Ectodermal cell (in vitro differentiated cells): ENCODE results near the gene PRSS35. TPM values are rescaled to one million over a fixed set of nuclear protein-coding genes. Genes with fewer than 3 reads are reported as not detected.

Experiments used
- H3K27ac ChIP-seq: 2 replicates; pipeline ENCODE4 v1.7.0; 2013; ENCODE audit warnings: mild to moderate bottlenecking, low read depth, low read length; ENCODE audit not compliant: insufficient read depth, poor library complexity, severe bottlenecking
- H3K27me3 ChIP-seq: 2 replicates; pipeline ENCODE4 v1.7.0; 2013; ENCODE audit warnings: mild to moderate bottlenecking, low read length; ENCODE audit not compliant: insufficient read depth, control insufficient read depth, poor library complexity, severe bottlenecking
- H3K36me3 ChIP-seq: one replicate; pipeline ENCODE4 v1.7.0; 2013; ENCODE audit warnings: low read length; ENCODE audit not compliant: control insufficient read depth, insufficient read depth
- H3K4me1 ChIP-seq: one replicate; pipeline ENCODE4 v1.7.0; 2013; ENCODE audit warnings: low read length; ENCODE audit not compliant: control insufficient read depth, insufficient read depth
- H3K4me3 ChIP-seq: 2 replicates; pipeline ENCODE4 v1.7.0; 2013; ENCODE audit warnings: low read depth, low read length, control low read depth; ENCODE audit not compliant: insufficient read depth
- H3K9me3 ChIP-seq: 2 replicates; pipeline ENCODE4 v1.7.0; 2013; ENCODE audit warnings: mild to moderate bottlenecking, low read length, moderate library complexity; ENCODE audit not compliant: control insufficient read depth
- WGBS, 2 experiments: methylation state at CpG; one replicate each; pipeline ENCODE4 v1.1.7; 2013; ENCODE audit warnings: missing lambda C conversion rate in 2 of 2; 5-methylcytosine and 5-hydroxymethylcytosine counted together
- polyA plus RNA-seq, 4 experiments: library from polyadenylated mRNA; stranded (reverse); fragments of 50-300 nt; gene quantifications; one replicate each; pipeline ENCODE4 v1.2.3, GENCODE V29; 2013

Gene PRSS35, protein sequence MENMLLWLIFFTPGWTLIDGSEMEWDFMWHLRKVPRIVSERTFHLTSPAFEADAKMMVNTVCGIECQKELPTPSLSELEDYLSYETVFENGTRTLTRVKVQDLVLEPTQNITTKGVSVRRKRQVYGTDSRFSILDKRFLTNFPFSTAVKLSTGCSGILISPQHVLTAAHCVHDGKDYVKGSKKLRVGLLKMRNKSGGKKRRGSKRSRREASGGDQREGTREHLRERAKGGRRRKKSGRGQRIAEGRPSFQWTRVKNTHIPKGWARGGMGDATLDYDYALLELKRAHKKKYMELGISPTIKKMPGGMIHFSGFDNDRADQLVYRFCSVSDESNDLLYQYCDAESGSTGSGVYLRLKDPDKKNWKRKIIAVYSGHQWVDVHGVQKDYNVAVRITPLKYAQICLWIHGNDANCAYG
- polyA plus RNA-seq (2013, experiment 1 of 4), result 6.3 TPM
- polyA plus RNA-seq (2013, experiment 2 of 4), result 6.0 TPM
- 5.7 TPM for polyA plus RNA-seq (2013, experiment 3 of 4)
- polyA plus RNA-seq (2013, experiment 4 of 4), result 5.8 TPM

- peaks cover 8% of the 10 kb centered on the region for H3K4me1 ChIP-seq
- WGBS, 2 experiments, result 1% methylated on average over 38 of the region's 38 CpGs
- no peak within 1 kb of the TSS for H3K27ac ChIP-seq
- H3K36me3 ChIP-seq, result no peaks in the 10 kb centered on the region
- peak within 1 kb of the TSS; percentile 59 for H3K4me3 ChIP-seq
- H3K9me3 ChIP-seq, result no peaks in the 10 kb centered on the region
- H3K27me3 ChIP-seq, result peaks cover 7% of the 10 kb centered on the region
Observed at GRCh38 chr6:83511901-83512681, at the start of gene PRSS35. TSS of gene PRSS35 (plus strand) at chr6:83512534. CDS start at chr6:83523442, 10,908 bp downstream.

GRCh38 chr6:83463886-83464285 lies 48.4 kb upstream of the PRSS35 start:
- no peaks in the 10 kb centered on the region for H3K4me1 ChIP-seq
- no peaks in the 10 kb centered on the region for H3K9me3 ChIP-seq
- H3K36me3 ChIP-seq, result no peaks in the 10 kb centered on the region
- H3K27ac ChIP-seq, result no peak overlapping the region
- H3K4me3 ChIP-seq, result no peak overlapping the region
- no peaks in the 10 kb centered on the region for H3K27me3 ChIP-seq
- 90 to 91% methylated on average over 2 of the region's 2 CpGs for WGBS, 2 experiments

DNA sequence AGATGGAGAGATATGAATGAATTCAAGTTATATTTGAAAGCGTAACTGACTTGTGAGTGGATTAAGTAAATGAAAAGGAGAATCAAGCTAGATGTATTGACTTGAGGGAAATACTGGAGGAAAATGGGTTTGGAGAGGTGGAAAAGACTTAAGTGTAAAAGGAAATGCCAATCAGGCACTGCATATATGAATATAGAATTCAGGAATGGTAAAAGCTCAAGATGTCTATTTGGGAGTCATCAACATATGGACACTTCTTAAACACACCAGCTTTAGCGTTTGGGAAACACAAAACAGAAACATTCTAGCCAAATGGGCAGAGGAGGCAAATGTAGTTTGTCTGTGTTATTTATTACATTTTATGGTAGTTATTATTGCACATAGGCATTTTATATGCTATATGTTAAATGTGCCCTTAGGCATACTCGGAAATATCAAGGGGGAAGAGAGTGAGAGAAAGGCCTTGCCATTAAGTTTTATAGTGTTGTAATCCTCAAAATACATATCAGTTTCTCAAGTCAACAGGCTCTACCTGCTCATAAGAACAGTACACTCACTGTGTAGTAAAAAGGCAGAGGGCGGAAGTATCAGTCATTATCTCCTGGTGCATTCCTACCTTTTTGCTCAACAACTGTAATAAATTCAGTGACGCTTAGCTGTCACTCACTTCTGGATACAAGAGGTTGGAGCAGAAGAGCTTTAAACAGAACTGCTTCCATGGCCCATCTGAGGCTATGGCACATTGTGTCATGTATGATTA lies 47.8 kb upstream of the PRSS35 start:
- Histone ChIP-seq H3K27ac (no peak overlapping the region), H3K36me3 (no peaks in the 10 kb centered on the region), H3K27me3 (no peaks in the 10 kb centered on the region), H3K4me3 (no peak overlapping the region), H3K9me3 (no peaks in the 10 kb centered on the region), H3K4me1 (no peaks in the 10 kb centered on the region)
- 89 to 97% methylated on average over 4 of the region's 5 CpGs for WGBS, 2 experiments

DNA sequence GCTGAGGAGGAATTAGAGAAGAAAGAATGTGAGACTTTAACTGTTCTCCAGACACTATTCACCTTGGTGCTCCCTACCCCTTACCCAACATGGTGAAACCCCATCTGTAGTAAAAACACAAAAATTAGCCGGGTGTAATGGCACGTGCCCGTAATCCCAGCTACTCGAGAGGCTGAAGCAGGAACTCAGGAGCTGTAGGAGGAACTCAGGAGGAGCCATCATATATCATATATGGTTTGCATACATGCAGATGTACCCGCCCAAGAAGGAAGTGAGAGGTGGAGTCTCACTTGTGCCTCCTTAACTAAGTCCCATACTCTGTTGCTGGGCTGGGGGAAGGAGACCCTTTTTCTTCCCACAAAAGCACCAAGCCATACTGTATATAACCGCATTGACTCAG lies 46.0 kb upstream of the PRSS35 start:
- H3K4me3 ChIP-seq, result no peak overlapping the region

DNA sequence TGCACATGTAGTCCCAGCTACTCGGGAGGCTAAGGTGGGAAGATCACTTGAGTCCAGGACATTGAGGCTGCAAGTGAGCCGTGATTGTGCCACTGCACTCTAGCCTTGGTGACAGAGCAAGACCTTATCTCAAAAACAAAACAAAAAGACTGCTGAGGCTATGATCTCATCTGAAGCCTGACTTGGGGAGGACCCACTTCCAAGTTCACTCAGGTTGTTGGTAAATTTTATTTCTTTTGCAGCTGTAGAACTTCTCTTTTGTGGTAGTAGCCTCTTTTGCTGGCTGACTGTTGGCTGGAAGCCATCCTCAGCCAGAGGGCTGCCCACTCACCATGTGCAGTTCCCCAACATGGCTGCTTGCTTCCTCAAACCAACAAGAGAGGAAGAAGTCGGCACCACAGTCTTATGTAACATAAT lies 44.7 kb upstream of the PRSS35 start:
- no peaks in the 10 kb centered on the region for H3K36me3 ChIP-seq
- H3K27ac ChIP-seq, result no peak overlapping the region
- no peaks in the 10 kb centered on the region for H3K27me3 ChIP-seq
- no peaks in the 10 kb centered on the region for H3K9me3 ChIP-seq
- H3K4me3 ChIP-seq, result no peak overlapping the region
- 91 to 95% methylated on average over 3 of the region's 3 CpGs for WGBS, 2 experiments
- H3K4me1 ChIP-seq, result no peaks in the 10 kb centered on the region

More for the DNA sequence above, 46.0 kb upstream of the PRSS35 start:
- no peaks in the 10 kb centered on the region for H3K9me3 ChIP-seq
- 87 to 95% methylated on average over 6 of the region's 6 CpGs for WGBS, 2 experiments
- H3K4me1 ChIP-seq, result no peaks in the 10 kb centered on the region
- H3K27me3 ChIP-seq, result no peaks in the 10 kb centered on the region
- H3K27ac ChIP-seq, result no peak overlapping the region
- no peaks in the 10 kb centered on the region for H3K36me3 ChIP-seq

GRCh38 chr6:83470001-83470400 lies 42.3 kb upstream of the PRSS35 start:
- 93 to 96% methylated on average over 4 of the region's 4 CpGs for WGBS, 2 experiments
- H3K36me3 ChIP-seq, result no peaks in the 10 kb centered on the region
- H3K27ac ChIP-seq, result no peak overlapping the region
- H3K9me3 ChIP-seq, result no peaks in the 10 kb centered on the region
- H3K4me1 ChIP-seq, result no peaks in the 10 kb centered on the region
- no peaks in the 10 kb centered on the region for H3K27me3 ChIP-seq
- no peak overlapping the region for H3K4me3 ChIP-seq

- Histone ChIP-seq H3K4me1 (no peaks in the 10 kb centered on the region), H3K36me3 (no peaks in the 10 kb centered on the region), H3K4me3 (no peak overlapping the region), H3K27ac (no peak overlapping the region), H3K27me3 (no peaks in the 10 kb centered on the region), H3K9me3 (no peaks in the 10 kb centered on the region)
- 92 to 93% methylated on average over 3 of the region's 3 CpGs for WGBS, 2 experiments
Observed at GRCh38 chr6:83470587-83470986, 41.7 kb upstream of the PRSS35 start.

DNA sequence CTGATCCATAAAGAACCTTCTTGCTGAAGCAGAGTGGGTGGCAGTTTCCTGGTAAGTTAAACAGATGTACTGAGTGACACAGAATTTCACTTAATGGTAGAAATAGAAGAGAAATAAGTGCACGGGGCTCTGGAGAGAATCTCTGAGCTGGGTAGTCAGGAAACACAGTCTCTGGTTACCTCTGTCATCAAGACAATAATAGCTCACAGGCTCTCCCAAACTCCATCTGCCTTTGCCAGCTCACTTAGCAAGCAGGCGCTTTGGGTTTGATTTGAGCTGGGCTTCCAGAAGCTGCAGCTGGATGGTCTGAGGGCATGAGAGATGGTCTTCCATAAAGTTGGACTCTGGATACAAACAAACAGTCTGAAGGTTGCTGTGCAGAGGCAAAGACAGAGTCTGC lies 39.6 kb upstream of the PRSS35 start:
- Histone ChIP-seq H3K27me3 (no peaks in the 10 kb centered on the region), H3K4me3 (no peak overlapping the region), H3K36me3 (no peaks in the 10 kb centered on the region), H3K27ac (no peak overlapping the region), H3K9me3 (no peaks in the 10 kb centered on the region), H3K4me1 (no peaks in the 10 kb centered on the region)
- WGBS, 2 experiments, result 96 to 97% methylated on average over 2 of the region's 2 CpGs

DNA sequence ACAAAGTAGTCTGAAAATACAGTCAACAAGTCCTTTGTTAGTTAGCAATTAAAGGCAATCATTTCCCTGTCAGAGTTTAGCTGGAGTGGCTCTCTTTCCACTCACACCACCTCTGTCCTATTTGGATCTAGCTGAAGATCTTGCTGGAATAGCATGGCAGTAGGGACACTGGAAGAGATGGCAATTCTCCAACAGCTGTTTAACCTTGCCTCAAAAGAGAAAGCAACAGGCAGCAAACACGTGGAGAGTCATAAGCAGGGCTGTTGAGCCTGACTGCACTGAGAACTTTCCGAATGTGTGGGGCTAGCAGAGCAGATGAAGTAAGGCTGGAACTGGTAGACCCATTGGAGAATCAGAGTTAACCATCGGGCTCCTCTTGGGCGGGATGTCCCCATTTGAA lies 38.0 kb upstream of the PRSS35 start:
- Histone ChIP-seq H3K27me3 (no peaks in the 10 kb centered on the region), H3K4me3 (no peak overlapping the region)
- WGBS, 2 experiments, result 71 to 72% methylated on average over 4 of the region's 4 CpGs

More for the DNA sequence above, 38.0 kb upstream of the PRSS35 start:
- Histone ChIP-seq H3K36me3 (no peaks in the 10 kb centered on the region), H3K9me3 (no peaks in the 10 kb centered on the region), H3K4me1 (no peaks in the 10 kb centered on the region), H3K27ac (no peak overlapping the region)
